OCI-LY7 (cell line): ENCODE results near the gene FTCDNL1. TPM values are rescaled to one million over a fixed set of nuclear protein-coding genes. Genes with fewer than 3 reads are reported as not detected.

ENCODE experiments used
- BruUV-seq: library from RNA; stranded (reverse); fragments of 400-500 nt; replicated peaks from 2 replicates; lab custom pipeline; 2021; lab: Mats Ljungman, UMichigan
- CTCF ChIA-PET: fragments of 300-600 bp; sonication (Branson Sonifier 250); formaldehyde crosslinking; loops from one replicate; lab custom pipeline; 2022; ENCODE audit warnings: antibody characterized with exemption; ENCODE audit not compliant: unreplicated experiment; lab: Charles Lee
- POLR2A ChIA-PET: fragments of 300-600 bp; sonication (Branson Sonifier 250); formaldehyde crosslinking; loops from one replicate; lab custom pipeline; 2022; ENCODE audit warnings: antibody characterized with exemption; lab: Charles Lee
- DNase-seq: peaks from one replicate; pipeline ENCODE4 v3.0.0-alpha.2; 2015; ENCODE audit warnings: low spot score
- H2AFZ ChIP-seq: fragments of 200-600 bp; sonication (generic), shearing (Covaris generic); 2 replicates; pipeline ENCODE4 v1.6.1; 2014; ENCODE audit warnings: mild to moderate bottlenecking, antibody characterized with exemption, low read length, moderate library complexity
- H3K27ac ChIP-seq: fragments of 200-600 bp; sonication (generic); 2 replicates; pipeline ENCODE4 v1.5.1; 2014; ENCODE audit warnings: mixed run types, low read depth, mild to moderate bottlenecking, moderate library complexity, low read length, inconsistent platforms; ENCODE audit not compliant: poor library complexity, severe bottlenecking
- H3K36me3 ChIP-seq: fragments of 200-600 bp; sonication (generic); 2 replicates; pipeline ENCODE4 v1.6.1; 2014; ENCODE audit warnings: mild to moderate bottlenecking, antibody characterized with exemption, low read length, moderate library complexity, mixed read lengths; ENCODE audit not compliant: insufficient read depth
- H3K4me1 ChIP-seq: fragments of 200-600 bp; sonication (generic); 2 replicates; pipeline ENCODE4 v1.5.1; 2014; ENCODE audit warnings: mild to moderate bottlenecking, low read length; ENCODE audit not compliant: insufficient read depth, poor library complexity, severe bottlenecking
- H3K4me2 ChIP-seq: fragments of 200-600 bp; sonication (generic); 2 replicates; pipeline ENCODE4 v1.6.1; 2014; ENCODE audit warnings: mild to moderate bottlenecking, low read length
- H3K4me3 ChIP-seq: fragments of 200-600 bp; sonication (generic); 2 replicates; pipeline ENCODE4 v1.5.1; 2014; ENCODE audit warnings: mild to moderate bottlenecking, low read depth, low read length; ENCODE audit not compliant: poor library complexity, severe bottlenecking
- H3K79me2 ChIP-seq: fragments of 200-600 bp; sonication (generic); 2 replicates; pipeline ENCODE4 v1.6.1; 2016; ENCODE audit warnings: low read depth, mild to moderate bottlenecking, low read length, moderate library complexity, mixed read lengths; ENCODE audit not compliant: insufficient read depth
- H3K9me2 ChIP-seq: fragments of 200-600 bp; sonication (generic); 2 replicates; pipeline ENCODE4 v1.6.1; 2016; ENCODE audit warnings: mild to moderate bottlenecking, low read length, mixed read lengths; ENCODE audit not compliant: insufficient read depth
- H3K9me3 ChIP-seq: fragments of 200-600 bp; sonication (generic); 2 replicates; pipeline ENCODE4 v1.6.1; 2014; ENCODE audit warnings: mild to moderate bottlenecking, mixed run types, low read length, mixed read lengths
- H4K20me1 ChIP-seq: fragments of 200-600 bp; sonication (generic); 2 replicates; pipeline ENCODE4 v1.6.1; 2014; ENCODE audit warnings: mild to moderate bottlenecking, antibody characterized with exemption, low read length, moderate library complexity, mixed read lengths; ENCODE audit not compliant: insufficient read depth
- EZH2phosphoT487 ChIP-seq: fragments of 200-600 bp; sonication (generic); IDR thresholded peaks from 2 replicates; pipeline ENCODE4 v1.6.1; 2018; ENCODE audit warnings: low read depth, borderline replicate concordance, mild to moderate bottlenecking, mixed run types, antibody characterized with exemption, low read length, moderate library complexity, mixed read lengths
- intact Hi-C: fragments of 100-400 bp; cut with micrococcal nuclease; formaldehyde crosslinking; loops from one replicate; pipeline ENCODE4 v1.10.0; 2022; ENCODE audit not compliant: unreplicated experiment
- total RNA-seq, 2 experiments: library from RNA; depleted of rRNA in 1 of 2; stranded (reverse); fragments of >200 nt in 1 of 2; shearing (Covaris generic) in 1 of 2; gene quantifications; 2 replicates each; pipeline ENCODE4 v1.2.3, GENCODE V29; 2014 to 2022
- TF ChIP-seq, protein P1 (sequence below): fragments of 200-600 bp; sonication (generic); conservative IDR thresholded peaks from 2 replicates; pipeline ENCODE4 v1.5.1; 2014; ENCODE audit warnings: mild to moderate bottlenecking, antibody characterized with exemption, low read length, moderate library complexity, mixed read lengths

FTCDNL1 gene
- total RNA-seq, 2 experiments from 2014 or later = 0.40 to 0.54 TPM

- no peak overlapping the region for H3K4me3 ChIP-seq
- no peaks in the 10 kb centered on the region for H3K9me3 ChIP-seq
- intact Hi-C loops = no loop called here
- H2AFZ ChIP-seq = no peak overlapping the region
- no peak overlapping the region for H3K4me2 ChIP-seq
- H3K36me3 ChIP-seq = no peaks in the 10 kb centered on the region
- H3K79me2 ChIP-seq = no peaks in the 10 kb centered on the region
- POLR2A ChIA-PET = interaction anchor here (1.9 kb wide), 1 partner anchor 10 kb away, joined by 5 read pairs; no protein-coding TSS in a partner anchor
- TF ChIP-seq EZH2phosphoT487 = no peak
- TF ChIP-seq, protein P1, sequence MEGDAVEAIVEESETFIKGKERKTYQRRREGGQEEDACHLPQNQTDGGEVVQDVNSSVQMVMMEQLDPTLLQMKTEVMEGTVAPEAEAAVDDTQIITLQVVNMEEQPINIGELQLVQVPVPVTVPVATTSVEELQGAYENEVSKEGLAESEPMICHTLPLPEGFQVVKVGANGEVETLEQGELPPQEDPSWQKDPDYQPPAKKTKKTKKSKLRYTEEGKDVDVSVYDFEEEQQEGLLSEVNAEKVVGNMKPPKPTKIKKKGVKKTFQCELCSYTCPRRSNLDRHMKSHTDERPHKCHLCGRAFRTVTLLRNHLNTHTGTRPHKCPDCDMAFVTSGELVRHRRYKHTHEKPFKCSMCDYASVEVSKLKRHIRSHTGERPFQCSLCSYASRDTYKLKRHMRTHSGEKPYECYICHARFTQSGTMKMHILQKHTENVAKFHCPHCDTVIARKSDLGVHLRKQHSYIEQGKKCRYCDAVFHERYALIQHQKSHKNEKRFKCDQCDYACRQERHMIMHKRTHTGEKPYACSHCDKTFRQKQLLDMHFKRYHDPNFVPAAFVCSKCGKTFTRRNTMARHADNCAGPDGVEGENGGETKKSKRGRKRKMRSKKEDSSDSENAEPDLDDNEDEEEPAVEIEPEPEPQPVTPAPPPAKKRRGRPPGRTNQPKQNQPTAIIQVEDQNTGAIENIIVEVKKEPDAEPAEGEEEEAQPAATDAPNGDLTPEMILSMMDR = no peak
- BruUV-seq = no TSS peak
- DNase-seq = no peak
- H3K9me2 ChIP-seq = no peaks in the 10 kb centered on the region
- H4K20me1 ChIP-seq = no peaks in the 10 kb centered on the region
- CTCF ChIA-PET = no interaction called here
- no peak overlapping the region for H3K27ac ChIP-seq
- H3K4me1 ChIP-seq = peaks cover 4% of the 10 kb centered on the region
These were observed 891 bp upstream of the FTCDNL1 start for GRCh38 chr2:199851883-199852282.

GRCh38 chr2:199851501-199851810 lies 464 bp upstream of the FTCDNL1 start:
- ChIA-PET CTCF (no interaction called here), POLR2A (interaction anchor here (1.9 kb wide), 1 partner anchor 11 kb away, joined by 5 read pairs; no protein-coding TSS in a partner anchor)
- DNase-seq = no peak
- no TSS peak for BruUV-seq
- Histone ChIP-seq H3K9me3 (no peaks in the 10 kb centered on the region), H3K79me2 (no peaks in the 10 kb centered on the region), H4K20me1 (no peaks in the 10 kb centered on the region), H3K36me3 (no peaks in the 10 kb centered on the region), H3K4me1 (peaks cover 4% of the 10 kb centered on the region), H3K27ac (no peak overlapping the region), H3K9me2 (no peaks in the 10 kb centered on the region), H2AFZ (peak overlapping the region; percentile 87; the same call in 1 of the 2 replicates), H3K4me3 (peak overlapping the region; percentile 71), H3K4me2 (peak overlapping the region; percentile 67)
- TF ChIP-seq, protein P1 = peak; percentile 32; the same call in 1 of the 2 replicates
- TF ChIP-seq EZH2phosphoT487 = no peak
- intact Hi-C loops = no loop called here

DNA sequence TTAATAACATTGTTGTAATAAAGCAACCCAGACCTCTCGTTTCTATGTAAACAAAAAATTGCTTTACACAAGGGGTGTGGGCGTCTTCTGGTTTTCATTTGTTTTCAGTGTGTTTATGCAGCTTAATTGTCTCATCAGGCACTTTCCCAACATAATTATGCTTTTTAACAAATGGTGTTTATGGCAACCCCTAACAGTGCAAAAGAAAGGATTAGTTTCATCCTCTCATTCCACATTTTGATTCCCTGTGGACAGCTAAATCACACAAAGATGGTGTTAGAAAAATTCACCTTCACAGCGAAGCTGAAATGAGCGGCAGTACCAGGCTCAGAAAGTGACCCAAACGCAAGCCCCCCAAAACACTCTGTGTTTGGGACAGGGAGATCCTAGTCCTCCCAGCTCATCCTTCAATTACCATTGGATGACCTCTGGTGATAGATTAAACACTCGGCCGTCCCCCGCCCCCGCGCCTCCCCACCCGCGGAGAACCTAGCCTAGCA lies 724 bp downstream of the FTCDNL1 start:
- TF ChIP-seq EZH2phosphoT487 = no peak
- TF ChIP-seq, protein P1 = no peak
- Histone ChIP-seq H3K9me3 (no peaks in the 10 kb centered on the region), H2AFZ (peak overlapping the region; percentile 79), H3K27ac (no peak overlapping the region), H4K20me1 (no peaks in the 10 kb centered on the region), H3K79me2 (no peaks in the 10 kb centered on the region), H3K4me3 (peak overlapping the region; percentile 71), H3K9me2 (no peaks in the 10 kb centered on the region), H3K4me2 (peak overlapping the region; percentile 78), H3K36me3 (no peaks in the 10 kb centered on the region), H3K4me1 (peaks cover 4% of the 10 kb centered on the region)
- POLR2A ChIA-PET = interaction anchor here (0.6 kb wide), 1 partner anchor 115 kb away, joined by 3 read pairs; no protein-coding TSS in a partner anchor
- intact Hi-C loops = no loop called here
- no TSS peak for BruUV-seq
- CTCF ChIA-PET = no interaction called here
- DNase-seq = no peak
